ENCODE measurements around the gene GPC5.

- TF ChIP-seq CTCF (IDR thresholded peaks at IDR 0.05; ENCODE audit: low read depth, low read length) (no peak), EZH2phosphoT487 (IDR thresholded peaks at IDR 0.05; ENCODE audit: low read depth) (no peak)
Measured at GRCh38 chr13:92172191-92172590, 773.8 kb downstream of the GPC5 start.

Data from OCI-LY3 (cell line).